K562 (cell line): ENCODE measurements around the gene TAS1R3. TPM values are rescaled to one million over a fixed set of nuclear protein-coding genes. Genes with fewer than 3 reads are reported as not detected.
A peak's percentile ranks its signal among the peaks of the same experiment; 100 is the strongest.

ENCODE experiments used
- ATAC-seq: fragments of 200-7000 bp; cut with Tn5 transposase; 3 replicates; pipeline ENCODE4 v1.9.1; 2020; ENCODE audit warnings: moderate library complexity
- BruUV-seq: library from RNA; stranded (reverse); fragments of 400-500 nt; replicated peaks from 2 replicates; lab custom pipeline; 2021; lab: Mats Ljungman, UMichigan
- CTCF ChIA-PET: fragments of 300-600 bp; formaldehyde crosslinking; extraction: SDS; loops from one replicate; lab custom pipeline; 2021; ENCODE audit warnings: low intra/inter-chr PET ratio; lab: Yijun Ruan, JAX
- POLR2A ChIA-PET: fragments of 300-600, 350-650 bp; sonication (Branson Sonifier 250); formaldehyde crosslinking; extraction: SDS; loops from one replicate; lab custom pipeline; 2021; ENCODE audit warnings: antibody characterized with exemption, inconsistent platforms; lab: Yijun Ruan, JAX
- DNase-seq, 4 experiments: peaks; one replicate each; pipeline versions ENCODE4 v3.0.0 to v3.0.0-alpha.2; 2011 to 2018; ENCODE audit warnings: low spot score in 3 of 4, mixed read lengths in 3 of 4; ENCODE audit errors: extremely low read depth in 1 of 4
- FAIRE-seq: peaks from 2 replicates; lab custom pipeline; 2011; peaks lifted over from hg19 to GRCh38; lab: Jason Lieb, UNC
- H2AFZ ChIP-seq: 2 replicates; pipeline ENCODE4 v1.6.0; 2011; ENCODE audit warnings: low read depth, low read length, control low read depth, inconsistent platforms
- H3K27ac ChIP-seq: fragments of 200-600 bp; 3 replicates; pipeline ENCODE4 v1.8.0; 2011; ENCODE audit warnings: low read depth, mild to moderate bottlenecking, control low read depth, inconsistent platforms, low read length, moderate library complexity, mixed read lengths; ENCODE audit errors: extremely low read depth
- H3K27me3 ChIP-seq, 2 experiments: fragments of 300-600 bp in 1 of 2; 2 replicates in 1 of 2; 3 replicates in 1 of 2; pipeline versions ENCODE4 v1.6.0 to v1.8.0; 2011; ENCODE audit warnings: inconsistent platforms in 2 of 2, low read length in 2 of 2, mild to moderate bottlenecking in 1 of 2, mixed read lengths in 1 of 2, moderate library complexity in 1 of 2; ENCODE audit not compliant: control insufficient read depth in 2 of 2, insufficient read depth in 2 of 2
- H3K36me3 ChIP-seq: fragments of 300-600 bp; 3 replicates; pipeline ENCODE4 v1.8.0; 2011; ENCODE audit warnings: mild to moderate bottlenecking, low read length, inconsistent platforms; ENCODE audit not compliant: control insufficient read depth, insufficient read depth
- H3K4me1 ChIP-seq, 2 experiments: fragments of 200-600 bp in 1 of 2; replicated peaks in 1 of 2; 2 replicates in 1 of 2; 3 replicates in 1 of 2; pipeline versions ENCODE4 v1.5.1 to v1.8.0; 2011; ENCODE audit warnings: inconsistent platforms in 2 of 2, low read length in 2 of 2, mild to moderate bottlenecking in 1 of 2, mixed read lengths in 1 of 2, moderate library complexity in 1 of 2; ENCODE audit not compliant: control insufficient read depth in 2 of 2, insufficient read depth in 2 of 2
- H3K4me2 ChIP-seq: 2 replicates; pipeline ENCODE4 v1.6.1; 2011; ENCODE audit warnings: low read length, control low read depth, inconsistent platforms, mixed read lengths; ENCODE audit not compliant: insufficient read depth
- H3K4me3 ChIP-seq: fragments of 200-600 bp; sonication (generic), shearing (Covaris generic); 2 replicates; pipeline ENCODE4 v1.5.1; 2016; ENCODE audit warnings: control low read depth, inconsistent platforms
- H3K79me2 ChIP-seq: fragments of 200-600 bp; 3 replicates; pipeline ENCODE4 v1.8.0; 2011; ENCODE audit warnings: low read length, inconsistent platforms; ENCODE audit not compliant: control insufficient read depth, insufficient read depth
- H3K9ac ChIP-seq, 2 experiments: 2 replicates each; pipeline versions ENCODE4 v1.6.0 to v1.6.1; 2011; ENCODE audit warnings: low read depth in 2 of 2, low read length in 2 of 2, control low read depth in 1 of 2, inconsistent platforms in 1 of 2, mild to moderate bottlenecking in 1 of 2, mixed read lengths in 1 of 2; ENCODE audit not compliant: insufficient read depth in 1 of 2
- H3K9me1 ChIP-seq: one replicate; pipeline ENCODE4 v1.6.0; 2011; ENCODE audit warnings: inconsistent platforms, mild to moderate bottlenecking, low read length, moderate library complexity; ENCODE audit not compliant: control insufficient read depth, insufficient read depth
- H3K9me3 ChIP-seq: replicated peaks from 2 replicates; pipeline ENCODE4 v1.5.1; 2011; ENCODE audit warnings: low read depth, low read length, inconsistent platforms; ENCODE audit not compliant: control insufficient read depth, insufficient read depth
- H4K20me1 ChIP-seq: replicated peaks from 2 replicates; pipeline ENCODE4 v1.6.1; 2011; ENCODE audit warnings: low read length, inconsistent platforms, mixed read lengths; ENCODE audit not compliant: control insufficient read depth, insufficient read depth
- E2F3 ChIP-seq: fragments of 250-450 bp; sonication (Bioruptor Pico); IDR thresholded peaks from 2 replicates; pipeline ENCODE4 v1.4.0; 2020; ENCODE audit warnings: mild to moderate bottlenecking
- POLR3A ChIP-seq: IDR thresholded peaks from 2 replicates; pipeline ENCODE4 v1.6.1; 2011; ENCODE audit warnings: borderline replicate concordance, mild to moderate bottlenecking, moderate library complexity; ENCODE audit not compliant: insufficient read length, insufficient read depth; ENCODE audit errors: extremely low read depth
- RBFOX2 ChIP-seq: fragments of 200-400 bp; formaldehyde crosslinking; IDR thresholded peaks from 2 replicates; pipeline ENCODE4 v1.6.1; 2017; ENCODE audit warnings: low read depth, mild to moderate bottlenecking, low read length, moderate library complexity
- ZNF280B ChIP-seq: fragments of 250-450 bp; sonication (Bioruptor Pico); IDR thresholded peaks from 2 replicates; pipeline ENCODE4 v1.5.1; 2021; ENCODE audit warnings: mild to moderate bottlenecking
- WGBS: fragments of 100-300 bp; shearing (Covaris generic); methylation state at CpG from one replicate; pipeline ENCODE4 v1.1.6; 2016; ENCODE audit warnings: low coverage, mixed read lengths; ENCODE audit not compliant: insufficient coverage; ENCODE audit errors: missing lambda C conversion rate; 5-methylcytosine and 5-hydroxymethylcytosine counted together
- in situ Hi-C: fragments of 300-500 bp; cut with MboI; formaldehyde crosslinking; loops from 4 replicates; pipeline ENCODE4 v1.15.0; 2018; ENCODE audit warnings: inconsistent platforms, mixed read lengths
- intact Hi-C: fragments of 100-400 bp; cut with micrococcal nuclease; formaldehyde crosslinking; loops from 2 replicates; pipeline ENCODE4 v1.14.2; 2022
- polyA plus RNA-seq, 8 experiments: library from polyadenylated mRNA; depleted of rRNA in 4 of 8; stranded (reverse) in 5 of 8; unstranded in 3 of 8; fragments of >200 nt; fragmentation: Nextera tagmentation in 2 of 8; fragmentation: Illumina TruSeq in 1 of 8; extraction: Ambion mirVana in 2 of 8; extraction: Trizol in 1 of 8; gene quantifications; 2 replicates each; pipeline versions ENCODE4 v1.2.1 to v1.2.3, GENCODE V29; 2011 to 2014; ENCODE audit warnings: inconsistent platforms in 1 of 8, missing spikeins in 1 of 8
- total RNA-seq, 7 experiments: library from RNA; depleted of rRNA in 6 of 7; stranded (reverse); fragments of >200 nt in 6 of 7; fragmentation: Illumina TruSeq in 2 of 7; extraction: Trizol in 2 of 7; gene quantifications; 2 replicates each; pipeline versions ENCODE4 v1.2.1 to v1.2.3, GENCODE V29; 2011 to 2021; ENCODE audit warnings: low replicate concordance in 1 of 7

Gene TAS1R3
- total and polyA plus RNA-seq, 9 of the 15 experiments (the other 6 are each of a cell fraction or from before 2014, with no cell fraction given): 0.07 to 0.13 TPM; not detected in 7

- 97% methylated on average over 7 of the region's 8 CpGs for WGBS
- Histone ChIP-seq H3K36me3 (peaks cover 58% of the 10 kb centered on the region), H3K9me3 (no peaks in the 10 kb centered on the region), H3K4me3 (no peak overlapping the region), H4K20me1 (peaks cover 28% of the 10 kb centered on the region; the same call in 1 of the 2 replicates), H3K4me2 (no peak overlapping the region), H2AFZ (no peak overlapping the region), H3K27ac (no peak overlapping the region), H3K9me1 (peaks cover 13% of the 10 kb centered on the region), H3K79me2 (peaks cover 77% of the 10 kb centered on the region), H3K4me1 (peaks cover 35 to 86% of the 10 kb centered on the region in 2 experiments), H3K9ac (peak overlapping the region in 1 of 2 experiments; percentile 83; a peak in 2 of 4 replicates), H3K27me3 (no peaks in the 10 kb centered on the region)
- intact Hi-C loops (loop anchor here (5.0 kb wide), 1 partner anchor 56 kb away; the partner anchor contains the start of gene AURKAIP1), in situ Hi-C loops (no loop called here)
- DNase-seq (no peak), FAIRE-seq (no peak), ATAC-seq (no peak)
- ChIA-PET CTCF (no interaction called here), POLR2A (interaction anchor here (0.6 to 4.3 kb wide), 2 partner anchors 11 to 588 kb away, joined by 3 to 30 read pairs; no protein-coding TSS in a partner anchor)
- TF ChIP-seq POLR3A (no peak), RBFOX2 (peak; percentile 54), E2F3 (CRISPR knock-in tag) (no peak), ZNF280B (CRISPR knock-in tag) (no peak)
- no TSS peak for BruUV-seq
These were observed 9.6 kb upstream of the TAS1R3 start for GRCh38 chr1:1321477-1321876.
